ENCODE measurements around the gene APOL5. TPM values are rescaled to one million over a fixed set of nuclear protein-coding genes. Genes with fewer than 3 reads are reported as not detected.
"Not testable (repeated sequence)": the region's sequence is repeated elsewhere in the genome, so short reads cannot be mapped to it uniquely, and the experiment has no call there.

APOL5 gene
- total RNA-seq: not detected
- polyA plus RNA-seq (2013, experiment 1 of 2): not detected
- 0.05 TPM for polyA plus RNA-seq (2013, experiment 2 of 2)
- 0 to 0.20 (median 0) reads per million in 172 experiments for total RNA-seq

DNA sequence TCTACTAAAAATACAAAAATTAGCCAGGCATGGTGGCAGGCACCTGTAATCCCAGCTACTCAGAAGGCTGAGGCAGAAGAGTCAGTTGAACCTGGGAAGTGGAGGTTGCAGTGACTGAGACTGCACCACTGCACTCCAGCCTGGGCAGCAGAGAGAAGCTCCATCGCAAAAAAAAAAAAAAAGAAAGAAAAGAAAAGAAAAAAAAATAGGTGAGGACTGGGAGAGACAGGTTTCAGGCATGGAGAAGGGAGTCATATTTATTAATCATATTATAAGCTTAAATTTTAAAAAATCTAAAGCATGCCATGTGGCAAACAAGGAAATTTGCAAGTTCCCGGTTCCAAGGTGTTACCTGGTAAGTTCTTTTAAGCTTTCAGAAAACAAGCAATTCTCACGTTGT, at the start of gene APOL5:
Gene APOL5, plus strand, starts transcription at position 301 of the 400 bp plus-strand sequence. Its CDS starts 0 bp downstream, at position 301.
- ATAC-seq (ENCODE audit: poor library complexity) (no peak), DNase-seq (no peak)
- Histone ChIP-seq H3K36me3 (ENCODE audit: insufficient read depth, low read length) (no peaks in the 10 kb centered on the region), H3K4me3 (ENCODE audit: low read length) (no peak within 1 kb of the TSS), H3K27me3 (ENCODE audit: control insufficient read depth in 1 of 2, insufficient read depth in 2 of 2, low read length in 2 of 2) (no peaks in the 10 kb centered on the region), H3K9me3 (ENCODE audit: control insufficient read depth in 1 of 2, insufficient read depth in 1 of 2, low read length in 2 of 2) (peaks cover 5 to 6% of the 10 kb centered on the region in 2 experiments), H3K4me1 (ENCODE audit: insufficient read depth, low read length) (no peaks in the 10 kb centered on the region), H3K27ac (ENCODE audit: low read depth in 1 of 2, low read length in 2 of 2) (no peak within 1 kb of the TSS)
- Mint-ChIP-seq H3K36me3 (ENCODE audit: low read depth) (no peaks in the 10 kb centered on the region), H3K4me3 (no peak within 1 kb of the TSS), H3K4me1 (ENCODE audit: low read depth) (no peaks in the 10 kb centered on the region), H3K27ac (no peak within 1 kb of the TSS), H3K9me3 (peaks cover 7% of the 10 kb centered on the region), H3K27me3 (peaks cover 10% of the 10 kb centered on the region)
- CTCF ChIA-PET: no interaction called here
- intact Hi-C loops (cut with DNase I, micrococcal nuclease): no loop called here
- POLR2A ChIA-PET: no interaction called here
- TF ChIP-seq, protein P1, sequence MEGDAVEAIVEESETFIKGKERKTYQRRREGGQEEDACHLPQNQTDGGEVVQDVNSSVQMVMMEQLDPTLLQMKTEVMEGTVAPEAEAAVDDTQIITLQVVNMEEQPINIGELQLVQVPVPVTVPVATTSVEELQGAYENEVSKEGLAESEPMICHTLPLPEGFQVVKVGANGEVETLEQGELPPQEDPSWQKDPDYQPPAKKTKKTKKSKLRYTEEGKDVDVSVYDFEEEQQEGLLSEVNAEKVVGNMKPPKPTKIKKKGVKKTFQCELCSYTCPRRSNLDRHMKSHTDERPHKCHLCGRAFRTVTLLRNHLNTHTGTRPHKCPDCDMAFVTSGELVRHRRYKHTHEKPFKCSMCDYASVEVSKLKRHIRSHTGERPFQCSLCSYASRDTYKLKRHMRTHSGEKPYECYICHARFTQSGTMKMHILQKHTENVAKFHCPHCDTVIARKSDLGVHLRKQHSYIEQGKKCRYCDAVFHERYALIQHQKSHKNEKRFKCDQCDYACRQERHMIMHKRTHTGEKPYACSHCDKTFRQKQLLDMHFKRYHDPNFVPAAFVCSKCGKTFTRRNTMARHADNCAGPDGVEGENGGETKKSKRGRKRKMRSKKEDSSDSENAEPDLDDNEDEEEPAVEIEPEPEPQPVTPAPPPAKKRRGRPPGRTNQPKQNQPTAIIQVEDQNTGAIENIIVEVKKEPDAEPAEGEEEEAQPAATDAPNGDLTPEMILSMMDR (IDR thresholded peaks at IDR 0.05): no peak

GRCh38 chr22:35674335-35674734, 43.3 kb upstream of the APOL5 start:
- Histone ChIP-seq H3K4me3 (ENCODE audit: low read length) (no peak overlapping the region), H3K9me3 (ENCODE audit: control insufficient read depth in 1 of 2, insufficient read depth in 1 of 2, low read length in 2 of 2) (peaks cover 5 to 10% of the 10 kb centered on the region in 2 experiments), H3K4me1 (ENCODE audit: insufficient read depth, low read length) (no peaks in the 10 kb centered on the region), H3K36me3 (ENCODE audit: insufficient read depth, low read length) (no peaks in the 10 kb centered on the region), H3K27me3 (ENCODE audit: control insufficient read depth in 1 of 2, insufficient read depth in 2 of 2, low read length in 2 of 2) (no peaks in the 10 kb centered on the region), H3K27ac (ENCODE audit: low read depth in 1 of 2, low read length in 2 of 2) (no peak overlapping the region)
- H3K27me3 Mint-ChIP-seq: no peaks in the 10 kb centered on the region
- no peaks in the 10 kb centered on the region for H3K4me1 Mint-ChIP-seq (ENCODE audit: low read depth)
- H3K9me3 Mint-ChIP-seq: peaks cover 6% of the 10 kb centered on the region
- intact Hi-C loops (cut with DNase I, micrococcal nuclease): no loop called here
- ATAC-seq (ENCODE audit: poor library complexity) (no peak), DNase-seq (no peak)
- TF ChIP-seq, protein P1 (IDR thresholded peaks at IDR 0.05): no peak
- H3K4me3 Mint-ChIP-seq: no peak overlapping the region
- POLR2A ChIA-PET: interaction anchor here (0.7 kb wide), 1 partner anchor 627 kb away, joined by 3 read pairs; no protein-coding TSS in a partner anchor
- CTCF ChIA-PET: no interaction called here
- no peak overlapping the region for H3K27ac Mint-ChIP-seq
- H3K36me3 Mint-ChIP-seq (ENCODE audit: low read depth): peaks cover 22% of the 10 kb centered on the region

DNA sequence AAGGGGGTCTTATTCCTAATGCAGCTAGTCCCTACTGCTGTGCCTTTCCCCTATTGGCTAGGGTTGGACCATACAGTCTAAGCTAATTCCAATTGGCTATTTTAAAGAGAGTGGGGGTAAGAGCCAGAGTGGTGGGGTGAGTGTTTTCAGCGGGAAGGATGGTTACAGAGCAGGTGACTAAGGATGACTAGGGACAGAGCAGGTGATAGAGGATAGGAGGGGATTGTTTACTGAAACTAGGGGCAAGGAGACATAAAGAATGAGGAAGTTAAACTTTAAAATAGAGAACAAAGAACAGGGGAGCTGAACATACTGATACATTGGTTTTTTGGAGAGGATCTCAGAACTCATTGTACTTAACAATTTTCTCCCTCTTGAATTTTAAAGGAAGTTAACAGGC, 41.6 kb upstream of the APOL5 start:
- H3K27me3 ChIP-seq (ENCODE audit: control insufficient read depth in 1 of 2, insufficient read depth in 2 of 2, low read length in 2 of 2); H3K36me3 ChIP-seq (ENCODE audit: insufficient read depth, low read length); H3K4me1 Mint-ChIP-seq (ENCODE audit: low read depth); H3K27ac Mint-ChIP-seq; H3K4me1 ChIP-seq (ENCODE audit: insufficient read depth, low read length); CTCF ChIA-PET; POLR2A ChIA-PET; ATAC-seq (ENCODE audit: poor library complexity); intact Hi-C loops (cut with DNase I, micrococcal nuclease); DNase-seq; H3K9me3 Mint-ChIP-seq; H3K27me3 Mint-ChIP-seq; H3K4me3 Mint-ChIP-seq; H3K27ac ChIP-seq (ENCODE audit: low read depth in 1 of 2, low read length in 2 of 2); H3K4me3 ChIP-seq (ENCODE audit: low read length): not testable (repeated sequence)
- peaks cover 5 to 10% of the 10 kb centered on the region in 2 experiments for H3K9me3 ChIP-seq (ENCODE audit: control insufficient read depth in 1 of 2, insufficient read depth in 1 of 2, low read length in 2 of 2)
- H3K36me3 Mint-ChIP-seq (ENCODE audit: low read depth): peaks cover 17% of the 10 kb centered on the region
